NCI-H2227 treated with DMSO at 0.1 percent for 48 hours (cell line): ENCODE results near the gene MGAT5B.

Source experiments
- DNase-seq: peaks from one replicate; lab custom pipeline; 2025; lab: John Stamatoyannopoulos, UW

MGAT5B gene

GRCh38 chr17:76927577-76927976, 59.4 kb downstream of the MGAT5B start:
- no peak for DNase-seq

DNA sequence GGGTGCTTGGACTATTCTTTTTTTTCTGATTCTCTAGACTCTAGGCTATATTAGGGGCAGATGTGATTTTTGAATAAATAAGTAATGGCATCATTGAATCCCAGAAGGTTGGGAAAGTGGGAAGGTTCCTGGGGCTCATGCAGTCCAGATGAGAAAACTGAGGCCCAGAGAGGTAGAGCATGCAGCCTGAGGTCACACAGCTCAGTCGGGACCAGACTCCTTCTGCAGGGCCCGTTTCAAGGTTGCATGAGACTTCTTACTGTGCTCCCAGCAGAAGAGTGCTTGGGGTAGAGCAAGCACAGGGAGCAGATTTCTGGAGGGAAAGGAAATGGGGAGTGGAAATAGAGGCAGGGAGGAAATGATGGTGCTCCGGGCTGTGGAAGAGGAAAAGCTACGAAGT, 59.8 kb downstream of the MGAT5B start:
- no peak for DNase-seq

GRCh38 chr17:76929148-76929547, 60.9 kb downstream of the MGAT5B start:
- no peak for DNase-seq

DNA sequence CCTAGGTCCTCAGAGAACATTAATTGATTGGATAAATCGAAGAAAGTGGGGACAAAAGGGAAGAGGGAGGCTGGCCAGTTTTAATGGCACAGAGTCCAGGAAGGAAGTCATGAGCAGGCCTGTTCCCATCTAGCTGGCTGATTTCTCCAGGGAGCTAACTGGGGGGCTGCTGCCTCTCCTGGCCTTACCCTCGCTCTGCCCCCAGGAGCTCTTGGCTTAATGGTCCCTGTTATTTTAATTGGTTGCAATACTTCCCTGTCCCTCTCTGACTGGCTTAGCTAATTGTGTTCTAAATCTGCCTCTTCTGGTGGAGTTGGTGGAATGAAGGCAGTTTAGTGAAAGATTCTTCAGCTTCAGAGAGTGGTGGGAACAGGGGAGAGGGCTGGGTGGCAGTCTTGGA, 61.4 kb downstream of the MGAT5B start:
- DNase-seq = no peak

DNA sequence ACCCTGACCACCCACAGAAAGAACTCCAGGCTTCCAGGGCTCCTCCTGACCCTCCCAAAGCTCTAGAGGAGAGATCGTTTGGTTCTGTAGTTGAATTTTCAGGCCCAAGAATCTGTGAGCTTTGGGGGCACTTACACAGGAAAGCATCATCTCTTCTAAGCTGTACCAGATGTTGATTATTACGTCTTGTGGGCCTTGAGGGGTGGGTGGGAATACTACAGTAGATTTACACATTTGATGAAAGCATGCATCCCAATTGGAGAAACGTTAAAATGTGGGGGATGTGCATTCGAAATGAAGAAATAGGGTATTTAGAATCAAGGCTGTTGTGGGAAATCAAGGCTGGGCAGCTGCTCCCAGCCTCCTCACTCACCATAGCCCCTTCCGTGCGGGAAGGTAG, 61.9 kb downstream of the MGAT5B start:
- no peak for DNase-seq

DNA sequence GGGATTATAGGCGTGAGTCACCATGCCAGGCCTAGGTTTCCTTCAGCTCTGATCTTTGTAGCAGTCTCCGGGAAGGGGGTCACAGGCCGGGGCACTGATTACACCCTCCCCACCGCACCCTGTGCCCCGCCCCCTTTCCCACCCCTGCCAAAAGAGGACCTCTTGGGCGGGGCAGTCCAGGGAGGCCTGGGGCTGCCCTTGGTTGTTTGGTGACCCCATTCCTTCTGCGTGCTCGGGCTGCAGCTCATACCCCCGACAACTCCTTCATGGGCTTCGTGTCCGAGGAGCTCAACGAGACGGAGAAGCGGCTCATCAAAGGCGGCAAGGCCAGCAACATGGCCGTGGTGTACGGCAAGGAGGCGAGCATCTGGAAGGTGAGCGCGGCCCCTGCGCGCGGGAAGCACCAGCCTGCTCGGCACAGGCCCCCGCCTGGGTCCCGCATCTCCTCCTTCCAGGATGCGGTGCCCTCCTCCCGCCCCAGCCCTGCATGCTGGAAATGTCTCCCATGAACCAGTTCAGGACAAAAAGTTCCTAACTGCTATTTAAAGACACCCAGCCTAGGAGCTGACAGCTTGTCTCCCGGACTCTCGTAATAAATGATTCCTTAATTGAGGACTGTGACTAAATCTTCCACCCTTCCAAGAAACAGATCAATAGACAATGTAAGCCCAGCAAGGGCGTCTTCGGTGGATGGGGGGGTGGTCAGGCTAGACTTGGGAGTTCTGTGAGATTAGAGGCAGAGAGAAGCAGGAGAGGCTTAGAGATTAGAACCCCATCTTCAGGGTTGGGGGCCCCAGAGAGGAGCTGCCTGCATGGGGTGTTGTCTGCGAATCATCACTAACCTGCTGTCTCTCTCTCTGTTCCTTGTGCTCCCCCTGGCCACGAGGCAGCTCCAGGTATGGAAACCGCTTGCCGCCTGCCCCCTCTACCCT, 64.5 kb downstream of the MGAT5B start:
- DNase-seq = no peak

GRCh38 chr17:76934561-76935320, 66.5 kb downstream of the MGAT5B start:
- no peak for DNase-seq

- DNase-seq = no peak
These were observed 67.1 kb downstream of the MGAT5B start for GRCh38 chr17:76935331-76935730.

DNA sequence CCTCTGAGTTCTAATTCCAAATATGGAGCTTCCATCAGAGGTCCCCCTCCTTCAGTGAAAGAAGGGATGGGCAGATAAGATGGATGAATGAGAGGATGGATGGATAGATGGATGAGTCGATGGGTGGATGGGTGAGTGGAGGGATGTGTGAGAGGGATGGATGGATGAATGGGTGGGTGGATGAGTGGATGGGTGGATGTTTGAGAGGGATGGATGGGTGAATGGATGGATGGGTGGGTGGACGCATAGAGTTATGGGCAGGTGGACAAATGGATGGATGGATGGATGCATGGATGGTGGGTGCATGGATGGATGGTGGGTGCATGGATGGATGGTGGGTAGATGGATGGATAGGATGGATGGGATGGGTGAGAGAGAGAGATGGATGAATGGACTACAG, 69.0 kb downstream of the MGAT5B start:
- DNase-seq = no peak

DNA sequence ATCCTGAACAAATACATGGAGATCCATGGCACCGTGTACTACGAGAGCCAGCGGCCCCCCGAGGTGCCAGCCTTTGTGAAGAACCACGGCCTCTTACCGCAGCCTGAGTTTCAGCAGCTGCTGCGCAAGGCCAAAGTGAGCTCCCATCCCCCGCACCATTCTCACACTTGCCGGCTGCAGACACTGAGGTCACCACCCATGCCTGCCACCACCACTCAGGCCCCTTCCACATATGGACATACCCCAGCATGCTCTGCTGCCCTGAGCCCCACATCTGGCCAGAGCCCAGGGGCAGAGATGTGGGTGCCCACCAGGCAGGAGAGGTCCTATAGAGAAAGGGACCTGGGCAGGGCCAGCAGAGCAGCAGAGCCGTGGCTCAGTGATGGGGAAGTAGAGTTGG, 69.8 kb downstream of the MGAT5B start:
- DNase-seq = no peak

DNA sequence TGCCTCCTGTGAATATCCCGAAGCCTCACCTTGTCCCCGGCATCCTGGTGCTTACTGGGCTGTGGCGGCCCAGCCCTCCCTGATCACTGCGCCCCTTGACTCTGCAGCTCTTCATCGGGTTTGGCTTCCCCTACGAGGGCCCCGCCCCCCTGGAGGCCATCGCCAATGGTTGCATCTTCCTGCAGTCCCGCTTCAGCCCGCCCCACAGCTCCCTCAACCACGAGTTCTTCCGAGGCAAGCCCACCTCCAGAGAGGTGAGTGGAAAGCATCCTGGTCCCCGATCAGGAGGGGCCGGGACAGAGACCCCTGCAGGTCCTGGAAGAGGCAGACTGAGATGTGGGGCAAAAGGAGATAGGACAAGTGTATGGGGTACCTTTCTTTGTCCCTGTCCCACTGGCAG, 72.1 kb downstream of the MGAT5B start:
- DNase-seq = no peak

DNA sequence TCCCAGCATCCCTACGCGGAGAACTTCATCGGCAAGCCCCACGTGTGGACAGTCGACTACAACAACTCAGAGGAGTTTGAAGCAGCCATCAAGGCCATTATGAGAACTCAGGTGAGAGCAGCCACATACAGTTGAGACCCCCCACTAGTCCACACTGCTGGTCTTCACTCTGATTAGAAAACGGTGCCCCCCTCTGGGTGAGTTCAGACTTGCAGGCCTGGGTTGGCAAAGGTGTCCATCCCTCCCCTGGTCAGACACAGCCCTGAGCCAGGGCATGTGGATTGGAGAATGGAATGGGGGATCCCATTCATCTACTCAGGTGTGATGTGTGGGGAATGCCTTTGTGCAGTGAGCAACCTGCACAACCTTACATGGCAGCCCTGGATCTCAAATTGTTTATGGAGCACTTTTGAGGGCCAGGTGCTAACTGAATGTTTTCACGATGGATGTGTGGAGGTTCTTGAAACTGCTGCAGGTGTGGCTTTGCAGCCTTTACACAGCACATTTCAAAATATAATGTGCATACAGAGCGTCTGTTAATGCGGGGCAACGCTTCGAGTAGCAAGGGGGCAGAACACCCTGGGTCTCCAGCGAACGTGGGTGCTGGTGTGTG, 72.6 kb downstream of the MGAT5B start:
- DNase-seq = no peak

DNA sequence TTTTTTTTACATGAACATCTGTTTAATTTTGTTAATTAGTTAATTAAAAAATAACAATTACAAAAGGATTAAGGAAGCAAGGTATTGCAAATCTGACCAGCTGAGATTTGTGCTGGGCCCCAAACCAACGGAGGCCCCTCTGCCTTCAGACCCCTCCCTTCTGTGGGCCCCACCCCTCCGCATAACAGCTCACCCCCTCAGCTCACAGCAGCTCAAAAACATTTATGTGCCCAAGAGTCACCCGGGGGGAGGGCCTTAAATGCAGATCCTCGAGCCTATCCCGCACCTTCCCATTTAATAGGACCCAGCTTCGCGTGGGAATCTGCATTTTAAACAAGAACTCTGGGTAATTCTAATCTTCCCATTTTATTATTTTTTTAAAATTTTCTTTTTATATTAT, 75.0 kb downstream of the MGAT5B start:
- DNase-seq = no peak

DNA sequence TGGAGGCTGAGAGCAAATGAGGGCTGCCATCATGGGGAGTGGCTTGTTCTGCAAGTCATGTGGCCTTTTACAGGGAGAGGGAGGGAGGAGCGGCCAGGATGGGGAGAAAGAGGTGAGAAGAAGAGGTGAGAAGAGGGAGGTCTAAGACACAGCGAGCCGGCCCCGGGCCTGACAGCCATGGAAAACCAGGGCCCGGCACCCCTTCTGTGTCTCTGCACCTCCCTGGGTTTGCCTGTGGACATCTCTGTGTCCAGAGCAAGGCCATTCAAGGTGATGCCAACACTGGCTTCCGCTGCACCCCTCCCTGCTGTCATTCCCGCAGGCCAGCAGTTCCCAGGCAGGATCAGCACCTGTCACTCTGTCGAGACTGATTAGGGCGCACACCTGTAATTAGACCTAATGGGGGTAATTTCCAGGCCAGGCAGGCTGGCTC, 75.6 kb downstream of the MGAT5B start:
- DNase-seq = peak; percentile 76

GRCh38 chr17:76944477-76944876, 76.3 kb downstream of the MGAT5B start:
- no peak for DNase-seq

DNA sequence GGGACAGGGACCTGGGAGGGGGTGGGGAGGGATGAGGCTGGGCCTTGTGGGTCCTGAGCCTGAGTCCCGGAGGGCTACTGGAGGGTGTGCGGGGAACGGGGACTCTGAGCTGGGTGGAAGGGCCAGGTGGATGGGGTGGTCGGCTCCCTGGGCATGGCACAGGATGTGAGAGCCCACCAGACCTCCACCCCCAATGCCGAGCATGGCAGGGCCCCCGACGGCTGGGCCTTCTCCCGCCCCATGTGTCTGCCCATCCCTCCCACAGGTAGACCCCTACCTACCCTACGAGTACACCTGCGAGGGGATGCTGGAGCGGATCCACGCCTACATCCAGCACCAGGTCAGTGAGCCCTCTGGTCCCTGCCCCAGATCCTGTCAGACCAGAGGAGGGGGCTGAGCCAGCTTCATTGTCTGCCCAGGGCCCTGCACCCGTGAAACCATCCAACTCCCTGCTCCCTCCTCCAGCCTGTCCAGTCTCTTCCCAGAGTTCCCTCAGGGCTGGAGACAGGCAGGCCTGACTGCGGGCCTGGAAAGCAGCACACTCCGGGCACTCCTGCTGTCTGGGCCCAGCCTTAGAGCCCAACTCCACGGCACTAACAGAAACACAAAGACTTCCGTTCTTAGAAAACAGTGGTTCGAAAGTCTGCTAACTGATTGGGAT, 78.0 kb downstream of the MGAT5B start:
- DNase-seq = no peak

DNA sequence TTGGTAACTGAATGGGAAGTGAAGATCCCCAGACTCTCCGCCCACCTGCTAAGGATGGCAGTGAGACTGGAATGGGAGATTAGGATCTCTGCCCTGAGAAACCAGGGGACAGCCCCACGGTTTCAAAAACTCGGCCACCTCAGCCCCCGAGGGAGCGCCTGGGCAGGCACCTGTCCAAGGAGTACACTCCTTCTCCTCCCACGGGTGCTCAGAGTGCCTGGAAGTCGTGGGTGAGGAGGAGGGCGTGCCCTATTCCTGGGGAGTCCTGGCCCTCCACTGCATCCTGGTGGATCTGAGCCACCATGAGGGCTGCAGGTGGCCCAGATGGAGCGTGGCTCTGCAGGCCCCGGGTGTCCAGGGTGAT, 78.5 kb downstream of the MGAT5B start:
- DNase-seq = no peak

GRCh38 chr17:76947309-76947708, 79.1 kb downstream of the MGAT5B start:
- DNase-seq = no peak

GRCh38 chr17:76947771-76948170, 79.6 kb downstream of the MGAT5B start:
- DNase-seq = no peak

DNA sequence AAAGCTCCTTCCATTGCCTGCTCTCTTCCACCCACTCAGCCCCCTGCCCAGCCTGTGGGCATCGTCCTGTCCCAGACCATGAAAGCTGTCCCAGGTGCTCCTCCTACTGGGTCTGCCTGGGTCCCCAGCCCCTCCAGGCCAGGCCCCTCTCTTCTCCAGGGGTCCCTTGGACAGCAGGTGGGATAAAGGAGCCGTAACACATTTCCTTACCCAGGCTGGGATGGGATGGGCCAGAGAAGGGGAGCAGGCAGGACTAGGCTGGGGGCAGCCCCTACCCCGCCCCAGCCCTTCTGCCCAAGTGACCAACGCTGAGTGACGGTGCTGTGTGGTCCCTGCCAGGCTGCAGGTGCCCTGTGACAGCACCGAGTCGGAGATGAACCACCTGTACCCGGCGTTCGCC, 80.1 kb downstream of the MGAT5B start:
- no peak for DNase-seq

DNA sequence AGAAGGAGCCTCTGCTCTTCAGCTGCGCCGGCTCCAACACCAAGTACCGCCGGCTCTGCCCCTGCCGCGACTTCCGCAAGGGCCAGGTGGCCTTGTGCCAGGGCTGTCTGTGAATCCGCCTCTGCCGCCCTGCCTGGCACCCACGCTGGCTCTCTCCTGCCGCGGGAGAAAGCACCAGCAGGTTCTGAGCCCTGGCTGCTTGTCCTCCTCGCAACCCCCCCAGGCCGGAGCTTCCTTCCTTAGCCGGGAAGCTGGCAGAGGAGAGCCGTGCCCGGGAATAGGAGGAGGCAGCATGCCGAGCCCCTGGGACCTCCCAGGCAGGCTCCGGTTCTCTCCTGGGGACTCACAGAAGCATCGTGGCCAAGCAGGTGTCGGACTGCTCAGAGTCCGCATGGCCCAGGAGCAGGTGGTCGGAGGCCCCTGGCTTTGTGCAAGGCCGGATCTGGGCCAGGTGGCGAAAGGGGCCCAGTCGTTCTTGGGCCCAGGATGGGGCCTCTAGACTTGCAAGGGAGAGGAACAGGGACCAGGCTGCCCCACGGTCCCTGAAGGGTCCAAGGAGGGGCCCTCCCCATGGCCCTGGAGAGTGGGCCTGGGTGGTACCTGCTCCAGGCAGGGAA, 80.6 kb downstream of the MGAT5B start:
- no peak for DNase-seq
